OCI-LY1 (cell line): ENCODE measurements around the gene CWC22.

ENCODE experiments used
- H2AFZ ChIP-seq: fragments of 200-600 bp; sonication (generic), shearing (Covaris generic); 2 replicates; pipeline ENCODE4 v1.6.0; 2014; ENCODE audit warnings: antibody characterized with exemption, mild to moderate bottlenecking, low read length
- H3F3A ChIP-seq: fragments of 200-600 bp; sonication (generic), shearing (Covaris generic); 2 replicates; pipeline ENCODE4 v1.6.0; 2014; ENCODE audit warnings: mild to moderate bottlenecking, antibody characterized with exemption, low read length, moderate library complexity; ENCODE audit not compliant: insufficient read depth
- H3K27ac ChIP-seq: fragments of 200-600 bp; sonication (generic); 2 replicates; pipeline ENCODE4 v1.5.1; 2014; ENCODE audit warnings: low read length, mixed run types, mild to moderate bottlenecking, low read depth; ENCODE audit not compliant: poor library complexity, severe bottlenecking
- H3K27me3 ChIP-seq: fragments of 200-600 bp; sonication (generic); 2 replicates; pipeline ENCODE4 v1.6.0; 2014; ENCODE audit warnings: antibody characterized with exemption, mild to moderate bottlenecking, low read length, moderate library complexity; ENCODE audit not compliant: insufficient read depth
- H3K36me3 ChIP-seq: fragments of 200-600 bp; sonication (generic); 2 replicates; pipeline ENCODE4 v1.6.1; 2014; ENCODE audit warnings: mild to moderate bottlenecking, antibody characterized with exemption, low read length, moderate library complexity, mixed read lengths; ENCODE audit not compliant: insufficient read depth
- H3K4me1 ChIP-seq: fragments of 200-600 bp; sonication (generic); 2 replicates; pipeline ENCODE4 v1.5.1; 2014; ENCODE audit warnings: mild to moderate bottlenecking, low read length, moderate library complexity; ENCODE audit not compliant: insufficient read depth, severe bottlenecking
- H3K4me2 ChIP-seq: fragments of 200-600 bp; sonication (generic), shearing (Covaris generic); 2 replicates; pipeline ENCODE4 v1.6.1; 2014; ENCODE audit warnings: low read length
- H3K4me3 ChIP-seq: fragments of 200-600 bp; sonication (generic); 2 replicates; pipeline ENCODE4 v1.5.1; 2014; ENCODE audit warnings: low read length, low read depth, mild to moderate bottlenecking, mixed read lengths; ENCODE audit not compliant: poor library complexity, severe bottlenecking
- H3K79me2 ChIP-seq: fragments of 200-600 bp; shearing (Covaris generic); 2 replicates; pipeline ENCODE4 v1.6.1; 2016; ENCODE audit warnings: mixed run types, low read length, mixed read lengths; ENCODE audit not compliant: insufficient read depth
- H3K9ac ChIP-seq: fragments of 200-600 bp; sonication (generic), shearing (Covaris generic); 2 replicates; pipeline ENCODE4 v1.6.1; 2014; ENCODE audit warnings: mild to moderate bottlenecking, low read length, mixed read lengths
- H3K9me2 ChIP-seq: fragments of 200-600 bp; sonication (generic), shearing (Covaris generic); 2 replicates; pipeline ENCODE4 v1.6.1; 2014; ENCODE audit warnings: low read depth, mild to moderate bottlenecking, low read length, mixed read lengths
- H3K9me3 ChIP-seq: fragments of 200-600 bp; shearing (Covaris generic); 2 replicates; pipeline ENCODE4 v1.6.1; 2014; ENCODE audit warnings: low read length, mixed read lengths
- H4K20me1 ChIP-seq: fragments of 200-600 bp; sonication (generic), shearing (Covaris generic); 2 replicates; pipeline ENCODE4 v1.6.0; 2016; ENCODE audit warnings: mild to moderate bottlenecking, low read length; ENCODE audit not compliant: insufficient read depth
- CTCF ChIP-seq: fragments of 200-600 bp; sonication (generic), shearing (Covaris generic); IDR thresholded peaks from 2 replicates; pipeline ENCODE4 v1.5.1; 2017; ENCODE audit warnings: mild to moderate bottlenecking, antibody characterized with exemption, low read length, moderate library complexity, mixed read lengths
- EZH2 ChIP-seq: fragments of 200-600 bp; sonication (generic), shearing (Covaris generic); IDR thresholded peaks from 2 replicates; pipeline ENCODE4 v1.8.0; 2017; ENCODE audit warnings: borderline replicate concordance, mixed run types, mild to moderate bottlenecking, antibody characterized with exemption, low read length, moderate library complexity, mixed read lengths

CWC22 gene

DNA sequence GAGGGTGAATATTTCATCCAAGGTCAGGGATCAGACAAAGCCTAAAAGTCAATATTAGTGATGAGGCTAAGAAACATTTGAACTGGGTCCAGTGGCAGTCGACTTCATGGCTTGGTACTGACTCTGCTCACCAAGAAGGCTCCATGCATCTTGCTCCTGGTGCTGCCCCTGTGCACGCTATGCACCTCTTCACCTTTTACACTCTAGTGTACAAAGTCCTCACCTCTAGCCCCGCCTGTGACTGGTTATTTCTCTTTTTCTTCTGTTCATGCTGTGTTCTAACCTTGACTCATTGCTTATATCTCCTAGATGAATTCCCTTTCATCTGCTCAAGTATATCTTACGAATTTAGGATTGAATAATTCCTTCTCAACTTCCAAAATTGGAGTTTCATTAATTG is 93.3 kb downstream of the CWC22 start:
- Histone ChIP-seq H4K20me1 (no peaks in the 10 kb centered on the region), H3K27me3 (no peaks in the 10 kb centered on the region), H3K4me3 (no peak overlapping the region), H3K9me2 (no peaks in the 10 kb centered on the region), H3K27ac (no peak overlapping the region), H3K4me2 (no peak overlapping the region), H3K79me2 (no peaks in the 10 kb centered on the region), H3K9me3 (no peaks in the 10 kb centered on the region), H3K9ac (no peak overlapping the region), H3K36me3 (no peaks in the 10 kb centered on the region), H3K4me1 (no peaks in the 10 kb centered on the region), H2AFZ (no peak overlapping the region), H3F3A (no peaks in the 10 kb centered on the region)
- TF ChIP-seq EZH2 (no peak), CTCF (no peak)

- H3K36me3 ChIP-seq = no peaks in the 10 kb centered on the region
- TF ChIP-seq EZH2 (no peak), CTCF (no peak)
Observed at GRCh38 chr2:179911569-179911968, 95.5 kb downstream of the CWC22 start.

GRCh38 chr2:179910735-179911113 is 96.4 kb downstream of the CWC22 start:
- TF ChIP-seq EZH2 (no peak), CTCF (no peak)
- Histone ChIP-seq H3K9ac (no peak overlapping the region), H3K79me2 (no peaks in the 10 kb centered on the region), H3K27ac (no peak overlapping the region), H3K36me3 (no peaks in the 10 kb centered on the region), H4K20me1 (no peaks in the 10 kb centered on the region), H3K4me2 (no peak overlapping the region), H2AFZ (no peak overlapping the region), H3K9me3 (no peaks in the 10 kb centered on the region), H3K9me2 (no peaks in the 10 kb centered on the region), H3K4me1 (no peaks in the 10 kb centered on the region), H3K4me3 (no peak overlapping the region), H3F3A (no peaks in the 10 kb centered on the region), H3K27me3 (no peaks in the 10 kb centered on the region)

More at GRCh38 chr2:179911569-179911968, 95.5 kb downstream of the CWC22 start:
- Histone ChIP-seq H3K79me2 (no peaks in the 10 kb centered on the region), H3K4me2 (no peak overlapping the region), H3K27ac (no peak overlapping the region), H3F3A (no peaks in the 10 kb centered on the region), H3K9me3 (no peaks in the 10 kb centered on the region), H3K27me3 (no peaks in the 10 kb centered on the region), H3K9ac (no peak overlapping the region), H3K4me1 (no peaks in the 10 kb centered on the region), H2AFZ (no peak overlapping the region), H3K4me3 (no peak overlapping the region), H3K9me2 (no peaks in the 10 kb centered on the region), H4K20me1 (no peaks in the 10 kb centered on the region)
